Measurements from ENCODE around the gene RAP1A.
A peak's percentile ranks its signal among the peaks of the same experiment; 100 is the strongest.

RAP1A gene

GRCh38 chr1:111751906-111752575 lies 132.5 kb downstream of the RAP1A start:
- Histone ChIP-seq H3K27ac (ENCODE audit: low read length) (no peak overlapping the region), H3K4me1 (ENCODE audit: low read length) (peaks cover 8% of the 10 kb centered on the region; the same call in 1 of the 2 replicates), H3K4me2 (ENCODE audit: low read depth, low read length) (peak overlapping the region; percentile 21; the same call in 1 of the 2 replicates), H3K27me3 (replicated peaks; ENCODE audit: insufficient read depth, low read length) (no peaks in the 10 kb centered on the region), H3K4me3 (ENCODE audit: low read length) (no peak overlapping the region), H3K9me2 (replicated peaks; ENCODE audit: insufficient read depth, low read length) (no peaks in the 10 kb centered on the region), H3K79me2 (ENCODE audit: low read length) (peaks cover 12% of the 10 kb centered on the region), H2AFZ (ENCODE audit: low read length) (peak overlapping the region; percentile 61; the same call in 1 of the 2 replicates), H3K9ac (ENCODE audit: low read length) (no peak overlapping the region), H4K20me1 (ENCODE audit: insufficient read depth, low read length) (no peaks in the 10 kb centered on the region), H3F3A (ENCODE audit: insufficient read depth, low read length) (no peaks in the 10 kb centered on the region), H3K9me3 (replicated peaks; ENCODE audit: insufficient read depth, low read length) (no peaks in the 10 kb centered on the region), H3K36me3 (replicated peaks; ENCODE audit: insufficient read depth, low read length) (no peaks in the 10 kb centered on the region)
- no peak for DNase-seq
- TF ChIP-seq EZH2phosphoT487 (IDR thresholded peaks at IDR 0.05; ENCODE audit: low read length) (no peak), EZH2 (optimal IDR thresholded peaks at IDR 0.05; ENCODE audit: low read depth, low read length) (no peak)
- TF ChIP-seq, protein P1, sequence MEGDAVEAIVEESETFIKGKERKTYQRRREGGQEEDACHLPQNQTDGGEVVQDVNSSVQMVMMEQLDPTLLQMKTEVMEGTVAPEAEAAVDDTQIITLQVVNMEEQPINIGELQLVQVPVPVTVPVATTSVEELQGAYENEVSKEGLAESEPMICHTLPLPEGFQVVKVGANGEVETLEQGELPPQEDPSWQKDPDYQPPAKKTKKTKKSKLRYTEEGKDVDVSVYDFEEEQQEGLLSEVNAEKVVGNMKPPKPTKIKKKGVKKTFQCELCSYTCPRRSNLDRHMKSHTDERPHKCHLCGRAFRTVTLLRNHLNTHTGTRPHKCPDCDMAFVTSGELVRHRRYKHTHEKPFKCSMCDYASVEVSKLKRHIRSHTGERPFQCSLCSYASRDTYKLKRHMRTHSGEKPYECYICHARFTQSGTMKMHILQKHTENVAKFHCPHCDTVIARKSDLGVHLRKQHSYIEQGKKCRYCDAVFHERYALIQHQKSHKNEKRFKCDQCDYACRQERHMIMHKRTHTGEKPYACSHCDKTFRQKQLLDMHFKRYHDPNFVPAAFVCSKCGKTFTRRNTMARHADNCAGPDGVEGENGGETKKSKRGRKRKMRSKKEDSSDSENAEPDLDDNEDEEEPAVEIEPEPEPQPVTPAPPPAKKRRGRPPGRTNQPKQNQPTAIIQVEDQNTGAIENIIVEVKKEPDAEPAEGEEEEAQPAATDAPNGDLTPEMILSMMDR (IDR thresholded peaks at IDR 0.05; ENCODE audit: low read length) = no peak

DNA sequence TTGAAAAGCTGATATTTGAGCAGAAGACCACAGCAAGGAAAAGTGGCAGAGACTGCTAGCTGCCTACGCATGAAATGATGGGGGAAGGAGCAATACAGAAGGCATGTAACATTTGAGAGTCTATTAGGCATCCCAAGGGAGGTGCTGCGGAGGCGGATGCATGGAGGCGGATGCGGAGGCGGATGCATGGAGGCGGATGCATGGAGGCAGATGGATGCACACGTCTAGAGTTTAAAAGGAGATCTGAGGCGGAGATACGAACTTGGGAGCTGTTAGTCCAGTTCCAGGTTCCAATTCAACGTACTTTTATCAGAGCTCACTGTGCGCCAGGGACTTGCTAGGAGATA lies 135.4 kb downstream of the RAP1A start:
- Histone ChIP-seq H3K27ac (ENCODE audit: low read length) (peak overlapping the region; percentile 87), H3K9ac (ENCODE audit: low read length) (peak overlapping the region; percentile 86), H3K4me2 (ENCODE audit: low read depth, low read length) (peak overlapping the region; percentile 58), H2AFZ (ENCODE audit: low read length) (peak overlapping the region; percentile 62; the same call in 1 of the 2 replicates), H3K36me3 (replicated peaks; ENCODE audit: insufficient read depth, low read length) (no peaks in the 10 kb centered on the region), H3F3A (ENCODE audit: insufficient read depth, low read length) (no peaks in the 10 kb centered on the region), H3K4me3 (ENCODE audit: low read length) (peak overlapping the region; percentile 78), H3K9me3 (replicated peaks; ENCODE audit: insufficient read depth, low read length) (no peaks in the 10 kb centered on the region), H3K4me1 (ENCODE audit: low read length) (peaks cover 8% of the 10 kb centered on the region; the same call in 1 of the 2 replicates), H4K20me1 (ENCODE audit: insufficient read depth, low read length) (no peaks in the 10 kb centered on the region), H3K27me3 (replicated peaks; ENCODE audit: insufficient read depth, low read length) (no peaks in the 10 kb centered on the region), H3K9me2 (replicated peaks; ENCODE audit: insufficient read depth, low read length) (no peaks in the 10 kb centered on the region), H3K79me2 (ENCODE audit: low read length) (peaks cover 23% of the 10 kb centered on the region)
- DNase-seq = no peak
- TF ChIP-seq EZH2 (optimal IDR thresholded peaks at IDR 0.05; ENCODE audit: low read depth, low read length) (no peak), EZH2phosphoT487 (IDR thresholded peaks at IDR 0.05; ENCODE audit: low read length) (no peak)
- TF ChIP-seq, protein P1 (IDR thresholded peaks at IDR 0.05; ENCODE audit: low read length) = no peak

DNA sequence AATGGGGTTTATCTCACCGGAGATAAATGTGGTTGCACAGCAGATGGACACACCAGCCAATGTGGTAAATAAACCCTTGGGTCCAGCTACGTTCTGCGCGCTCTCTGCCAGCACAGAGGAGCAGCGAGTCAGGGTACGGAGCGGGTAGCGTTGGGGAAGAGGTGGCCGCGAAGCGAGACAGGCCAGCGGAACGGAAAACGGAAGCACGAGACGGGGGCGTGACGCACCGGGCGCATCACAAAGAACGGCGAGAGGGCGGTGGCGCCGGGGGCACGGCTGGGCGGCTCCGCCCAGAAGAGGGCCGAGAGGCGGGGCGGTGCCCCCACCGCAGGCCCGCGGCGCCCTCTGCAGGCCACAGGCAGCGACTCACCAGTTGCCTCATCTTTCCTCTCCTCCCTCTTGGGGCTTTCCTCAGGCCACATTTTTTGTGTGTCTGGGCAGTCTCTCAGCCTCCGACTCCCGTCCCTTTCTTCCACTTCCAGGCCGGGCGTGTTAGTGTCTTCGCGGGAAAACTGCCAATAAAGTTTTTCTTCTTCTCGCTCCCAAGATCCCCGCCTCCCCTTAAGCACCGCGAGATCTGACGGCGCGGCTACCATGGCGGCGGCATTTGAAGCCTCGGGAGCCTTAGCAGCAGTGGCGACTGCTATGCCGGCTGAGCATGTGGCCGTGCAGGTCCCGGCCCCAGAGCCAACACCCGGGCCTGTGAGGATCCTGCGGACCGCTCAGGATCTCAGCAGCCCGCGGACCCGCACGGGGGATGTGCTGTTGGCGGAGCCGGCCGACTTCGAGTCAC lies 135.9 kb downstream of the RAP1A start, which contains the start of gene DDX20:
DDX20 (plus strand) TSS at position 571 of the 793 bp plus-strand sequence; CDS start at position 595, 24 bp downstream.
- no peaks in the 10 kb centered on the region for H3F3A ChIP-seq (ENCODE audit: insufficient read depth, low read length)
- H3K4me2 ChIP-seq (ENCODE audit: low read depth, low read length) = peak within 1 kb of the TSS; percentile 63
- peak within 1 kb of the TSS; percentile 87 for H3K27ac ChIP-seq (ENCODE audit: low read length)
- H3K79me2 ChIP-seq (ENCODE audit: low read length) = peaks cover 23% of the 10 kb centered on the region
- DNase-seq = peak; percentile 84
- H2AFZ ChIP-seq (ENCODE audit: low read length) = peak within 1 kb of the TSS; percentile 65; the same call in 1 of the 2 replicates
- H3K4me1 ChIP-seq (ENCODE audit: low read length) = peaks cover 8% of the 10 kb centered on the region; the same call in 1 of the 2 replicates
- H3K9me3 ChIP-seq (replicated peaks; ENCODE audit: insufficient read depth, low read length) = no peaks in the 10 kb centered on the region
- TF ChIP-seq EZH2 (optimal IDR thresholded peaks at IDR 0.05; ENCODE audit: low read depth, low read length) = no peak
- TF ChIP-seq, protein P1 (IDR thresholded peaks at IDR 0.05; ENCODE audit: low read length) = peak; percentile 65
- TF ChIP-seq EZH2phosphoT487 (IDR thresholded peaks at IDR 0.05; ENCODE audit: low read length) = no peak
- no peaks in the 10 kb centered on the region for H4K20me1 ChIP-seq (ENCODE audit: insufficient read depth, low read length)
- no peaks in the 10 kb centered on the region for H3K36me3 ChIP-seq (replicated peaks; ENCODE audit: insufficient read depth, low read length)
- H3K9ac ChIP-seq (ENCODE audit: low read length) = peak within 1 kb of the TSS; percentile 86
- H3K27me3 ChIP-seq (replicated peaks; ENCODE audit: insufficient read depth, low read length) = no peaks in the 10 kb centered on the region
- peak within 1 kb of the TSS; percentile 78 for H3K4me3 ChIP-seq (ENCODE audit: low read length)
- H3K9me2 ChIP-seq (replicated peaks; ENCODE audit: insufficient read depth, low read length) = no peaks in the 10 kb centered on the region
